ENCODE results near the gene LITAFD.
A peak's percentile ranks its signal among the peaks of the same experiment; 100 is the strongest.
"Not testable (repeated sequence)": the region's sequence is repeated elsewhere in the genome, so short reads cannot be mapped to it uniquely, and the experiment has no call there.

Gene LITAFD

GRCh38 chr16:8882041-8882617 lies at the start of gene LITAFD:
LITAFD (plus strand) TSS chr16:8882351; CDS start chr16:8884356, 2,005 bp downstream.
- no peak within 1 kb of the TSS for H3K4me3 ChIP-seq (ENCODE audit: low read depth, low read length)
- no peak for DNase-seq (ENCODE audit: low read depth)

GRCh38 chr16:8832717-8833105 lies 49.4 kb upstream of the LITAFD start:
- no peak for DNase-seq (ENCODE audit: low read depth)
- no peak overlapping the region for H3K4me3 ChIP-seq (ENCODE audit: low read depth, low read length)

- not testable (repeated sequence) for DNase-seq (ENCODE audit: low read depth)
These were observed 45.4 kb upstream of the LITAFD start for GRCh38 chr16:8836797-8837196.

GRCh38 chr16:8837594-8837993 lies 44.6 kb upstream of the LITAFD start:
- not testable (repeated sequence) for DNase-seq (ENCODE audit: low read depth); H3K4me3 ChIP-seq (ENCODE audit: low read depth, low read length)

More at GRCh38 chr16:8836797-8837196, 45.4 kb upstream of the LITAFD start:
- H3K4me3 ChIP-seq (ENCODE audit: low read depth, low read length): not testable (repeated sequence)

GRCh38 chr16:8842016-8842415 lies 40.1 kb upstream of the LITAFD start:
- not testable (repeated sequence) for DNase-seq (ENCODE audit: low read depth); H3K4me3 ChIP-seq (ENCODE audit: low read depth, low read length)

GRCh38 chr16:8843296-8843695 lies 38.9 kb upstream of the LITAFD start:
- H3K4me3 ChIP-seq (ENCODE audit: low read depth, low read length); DNase-seq (ENCODE audit: low read depth): not testable (repeated sequence)

GRCh38 chr16:8845699-8846298 lies 36.4 kb upstream of the LITAFD start:
- no peak overlapping the region for H3K4me3 ChIP-seq (ENCODE audit: low read depth, low read length)
- DNase-seq (ENCODE audit: low read depth): no peak

- DNase-seq (ENCODE audit: low read depth): no peak
These were observed 35.7 kb upstream of the LITAFD start for GRCh38 chr16:8846401-8846932.

GRCh38 chr16:8847145-8847544 lies 35.0 kb upstream of the LITAFD start:
- no peak for DNase-seq (ENCODE audit: low read depth)
- no peak overlapping the region for H3K4me3 ChIP-seq (ENCODE audit: low read depth, low read length)

More at GRCh38 chr16:8846401-8846932, 35.7 kb upstream of the LITAFD start:
- H3K4me3 ChIP-seq (ENCODE audit: low read depth, low read length): no peak overlapping the region

- no peak for DNase-seq (ENCODE audit: low read depth)
- H3K4me3 ChIP-seq (ENCODE audit: low read depth, low read length): no peak overlapping the region
These were observed 34.5 kb upstream of the LITAFD start for GRCh38 chr16:8847623-8848022.

- no peak for DNase-seq (ENCODE audit: low read depth)
- H3K4me3 ChIP-seq (ENCODE audit: low read depth, low read length): no peak overlapping the region
These were observed 33.8 kb upstream of the LITAFD start for GRCh38 chr16:8848231-8848938.

- peak; percentile 48 for DNase-seq (ENCODE audit: low read depth)
These were observed 33.2 kb upstream of the LITAFD start for GRCh38 chr16:8848939-8849391.

GRCh38 chr16:8849411-8850011 lies 32.6 kb upstream of the LITAFD start:
- peak; percentile 40 for DNase-seq (ENCODE audit: low read depth)
- no peak overlapping the region for H3K4me3 ChIP-seq (ENCODE audit: low read depth, low read length)

More at GRCh38 chr16:8848939-8849391, 33.2 kb upstream of the LITAFD start:
- no peak overlapping the region for H3K4me3 ChIP-seq (ENCODE audit: low read depth, low read length)

GRCh38 chr16:8850279-8850885 lies 31.8 kb upstream of the LITAFD start:
- DNase-seq (ENCODE audit: low read depth): peak; percentile 55
- H3K4me3 ChIP-seq (ENCODE audit: low read depth, low read length): no peak overlapping the region

GRCh38 chr16:8851761-8852403 lies 30.3 kb upstream of the LITAFD start:
- DNase-seq (ENCODE audit: low read depth): no peak
- no peak overlapping the region for H3K4me3 ChIP-seq (ENCODE audit: low read depth, low read length)

GRCh38 chr16:8852534-8852933 lies 29.6 kb upstream of the LITAFD start:
- H3K4me3 ChIP-seq (ENCODE audit: low read depth, low read length): no peak overlapping the region
- no peak for DNase-seq (ENCODE audit: low read depth)

GRCh38 chr16:8853150-8853549 lies 29.0 kb upstream of the LITAFD start:
- DNase-seq (ENCODE audit: low read depth): no peak
- H3K4me3 ChIP-seq (ENCODE audit: low read depth, low read length): no peak overlapping the region

GRCh38 chr16:8853611-8854010 lies 28.5 kb upstream of the LITAFD start:
- H3K4me3 ChIP-seq (ENCODE audit: low read depth, low read length): no peak overlapping the region
- no peak for DNase-seq (ENCODE audit: low read depth)

- DNase-seq (ENCODE audit: low read depth): no peak
- H3K4me3 ChIP-seq (ENCODE audit: low read depth, low read length): no peak overlapping the region
These were observed 27.7 kb upstream of the LITAFD start for GRCh38 chr16:8854298-8854948.

Measured in skeletal muscle cell (primary cell).